Mesendoderm (in vitro differentiated cells): ENCODE results near the gene PDGFD.
A peak's percentile ranks its signal among the peaks of the same experiment; 100 is the strongest.

Experiments
- DNase-seq: peaks from one replicate; pipeline ENCODE4 v3.0.0; 2013
- H2AK5ac ChIP-seq: 2 replicates; pipeline ENCODE4 v1.6.1; 2013; ENCODE audit warnings: low read length, inconsistent platforms
- H2BK120ac ChIP-seq: 2 replicates; pipeline ENCODE4 v1.6.1; 2013; ENCODE audit warnings: low read depth, mild to moderate bottlenecking, low read length, moderate library complexity, mixed read lengths
- H2BK15ac ChIP-seq: replicated peaks from 2 replicates; pipeline ENCODE4 v1.6.1; 2013; ENCODE audit warnings: low read depth, mild to moderate bottlenecking, moderate library complexity
- H2BK5ac ChIP-seq: 2 replicates; pipeline ENCODE4 v1.6.1; 2013; ENCODE audit warnings: low read length, inconsistent platforms
- H3K18ac ChIP-seq: 2 replicates; pipeline ENCODE4 v1.6.1; 2013; ENCODE audit warnings: mild to moderate bottlenecking, low read length, mixed read lengths
- H3K23ac ChIP-seq: one replicate; pipeline ENCODE4 v1.6.1; 2013; ENCODE audit warnings: low read length
- H3K27ac ChIP-seq: 2 replicates; pipeline ENCODE4 v1.5.1; 2013; ENCODE audit warnings: low read depth, mild to moderate bottlenecking, inconsistent platforms, low read length, moderate library complexity
- H3K27me3 ChIP-seq: 2 replicates; pipeline ENCODE4 v1.6.1; 2013; ENCODE audit warnings: low read length, control low read depth, mild to moderate bottlenecking, inconsistent platforms; ENCODE audit not compliant: insufficient read depth, poor library complexity
- H3K36me3 ChIP-seq: 2 replicates; pipeline ENCODE4 v1.6.1; 2013; ENCODE audit warnings: low read length, inconsistent platforms; ENCODE audit not compliant: control insufficient read depth, insufficient read depth
- H3K4ac ChIP-seq: one replicate; pipeline ENCODE4 v1.6.1; 2013; ENCODE audit warnings: low read depth, mild to moderate bottlenecking, low read length, moderate library complexity
- H3K4me1 ChIP-seq: 2 replicates; pipeline ENCODE4 v1.6.1; 2013; ENCODE audit warnings: low read depth, low read length, inconsistent platforms; ENCODE audit not compliant: control insufficient read depth
- H3K4me2 ChIP-seq: 2 replicates; pipeline ENCODE4 v1.6.1; 2013; ENCODE audit warnings: low read length
- H3K4me3 ChIP-seq: 2 replicates; pipeline ENCODE4 v1.5.1; 2013; ENCODE audit warnings: mild to moderate bottlenecking, low read length
- H3K56ac ChIP-seq: one replicate; pipeline ENCODE4 v1.6.1; 2013; ENCODE audit warnings: low read length
- H3K79me1 ChIP-seq: 2 replicates; pipeline ENCODE4 v1.6.1; 2013; ENCODE audit warnings: low read length, inconsistent platforms
- H3K79me2 ChIP-seq: 2 replicates; pipeline ENCODE4 v1.6.1; 2013; ENCODE audit warnings: mild to moderate bottlenecking, low read length; ENCODE audit not compliant: control insufficient read depth, insufficient read depth
- H3K9ac ChIP-seq: 2 replicates; pipeline ENCODE4 v1.6.1; 2013; ENCODE audit warnings: low read length, inconsistent platforms
- H4K5ac ChIP-seq: one replicate; pipeline ENCODE4 v1.6.1; 2013; ENCODE audit warnings: low read length
- H4K8ac ChIP-seq: one replicate; pipeline ENCODE4 v1.6.1; 2013; ENCODE audit warnings: low read depth, mild to moderate bottlenecking, control low read depth, low read length, moderate library complexity
- WGBS: extraction: QIAGEN DNeasy Blood & Tissue Kit; methylation state at CpG from one replicate; pipeline ENCODE4 v1.1.7; 2013; ENCODE audit warnings: low lambda C conversion rate, missing lambda C conversion rate; ENCODE audit not compliant: insufficient coverage; ENCODE audit errors: extremely low coverage; 5-methylcytosine and 5-hydroxymethylcytosine counted together

Gene PDGFD

GRCh38 chr11:103944251-103944940, 219.6 kb downstream of the PDGFD start:
- no peak overlapping the region for H2AK5ac ChIP-seq
- no peak overlapping the region for H3K9ac ChIP-seq
- DNase-seq = no peak
- no peaks in the 10 kb centered on the region for H3K27me3 ChIP-seq
- no peaks in the 10 kb centered on the region for H3K36me3 ChIP-seq
- no peak overlapping the region for H3K4ac ChIP-seq
- no peaks in the 10 kb centered on the region for H3K79me2 ChIP-seq
- WGBS = no CpG with 5 or more reads among the region's 1 CpG
- no peaks in the 10 kb centered on the region for H3K79me1 ChIP-seq
- H3K23ac ChIP-seq = no peak overlapping the region
- H3K56ac ChIP-seq = no peak overlapping the region
- no peak overlapping the region for H3K18ac ChIP-seq
- H3K4me2 ChIP-seq = no peak overlapping the region
- H3K27ac ChIP-seq = no peak overlapping the region
- peaks cover 4% of the 10 kb centered on the region for H3K4me1 ChIP-seq
- no peak overlapping the region for H4K5ac ChIP-seq
- no peak overlapping the region for H4K8ac ChIP-seq
- H3K4me3 ChIP-seq = no peak overlapping the region
- H2BK15ac ChIP-seq = no peak overlapping the region
- H2BK5ac ChIP-seq = no peak overlapping the region
- H2BK120ac ChIP-seq = no peak overlapping the region

GRCh38 chr11:103942646-103943045, 221.3 kb downstream of the PDGFD start:
- no peak overlapping the region for H3K9ac ChIP-seq
- no peak overlapping the region for H2BK15ac ChIP-seq
- no peaks in the 10 kb centered on the region for H3K27me3 ChIP-seq
- WGBS = no CpG with 5 or more reads among the region's 1 CpG
- H3K56ac ChIP-seq = no peak overlapping the region
- H4K5ac ChIP-seq = no peak overlapping the region
- H3K4me2 ChIP-seq = no peak overlapping the region
- no peaks in the 10 kb centered on the region for H3K36me3 ChIP-seq
- no peak overlapping the region for H2BK120ac ChIP-seq
- no peak overlapping the region for H3K4ac ChIP-seq
- no peak overlapping the region for H3K23ac ChIP-seq
- H3K79me1 ChIP-seq = no peaks in the 10 kb centered on the region
- no peaks in the 10 kb centered on the region for H3K79me2 ChIP-seq
- no peak overlapping the region for H2BK5ac ChIP-seq
- no peak for DNase-seq
- no peak overlapping the region for H3K27ac ChIP-seq
- no peak overlapping the region for H2AK5ac ChIP-seq
- H3K4me3 ChIP-seq = no peak overlapping the region
- H4K8ac ChIP-seq = no peak overlapping the region
- H3K4me1 ChIP-seq = peaks cover 4% of the 10 kb centered on the region
- peak overlapping the region; percentile 68 for H3K18ac ChIP-seq

DNA sequence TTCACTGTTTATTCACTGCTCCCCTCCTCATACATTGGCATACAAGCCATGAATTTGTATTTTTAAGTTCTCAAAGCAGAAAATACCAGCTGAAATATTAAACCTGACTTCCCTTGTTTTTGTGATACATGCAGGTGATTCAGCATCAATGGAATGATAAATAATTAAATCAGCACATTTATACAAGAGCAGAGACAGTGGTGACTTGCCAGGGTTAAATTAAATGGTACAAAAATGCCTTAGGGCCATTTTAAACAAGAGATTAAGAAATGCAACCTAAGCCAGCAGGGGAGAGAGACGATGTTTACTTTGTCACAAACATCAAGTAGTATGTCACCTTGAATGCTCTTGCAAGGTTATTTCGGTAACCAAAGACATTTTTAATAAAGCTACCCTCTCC, 223.4 kb downstream of the PDGFD start:
- H3K4me1 ChIP-seq = peaks cover 4% of the 10 kb centered on the region

DNA sequence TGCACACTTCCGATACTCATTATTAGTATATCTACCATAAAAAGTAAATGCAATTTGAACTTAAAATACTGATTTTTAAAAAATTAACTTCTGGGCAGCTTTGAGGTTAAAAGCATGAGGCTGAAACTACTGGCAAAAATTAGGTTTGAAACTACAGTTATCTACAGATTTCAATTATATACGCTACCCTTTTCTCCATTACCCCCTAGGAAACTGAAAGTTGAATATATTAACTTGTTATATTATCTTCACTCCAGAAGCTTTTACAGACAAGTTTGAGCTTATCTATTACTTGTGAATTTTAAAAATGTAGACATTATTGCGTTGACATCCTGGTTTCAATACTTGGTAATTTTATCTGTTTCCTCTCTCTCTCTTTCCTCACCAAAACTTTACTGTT, 224.3 kb downstream of the PDGFD start:
- no CpG with 5 or more reads among the region's 3 CpGs for WGBS
- H3K4me3 ChIP-seq = no peak overlapping the region
- no peak overlapping the region for H3K4me2 ChIP-seq
- no peak overlapping the region for H4K8ac ChIP-seq
- H2BK15ac ChIP-seq = no peak overlapping the region
- no peaks in the 10 kb centered on the region for H3K36me3 ChIP-seq
- H3K27ac ChIP-seq = no peak overlapping the region
- H3K56ac ChIP-seq = no peak overlapping the region
- H3K23ac ChIP-seq = no peak overlapping the region
- H4K5ac ChIP-seq = no peak overlapping the region
- no peaks in the 10 kb centered on the region for H3K27me3 ChIP-seq
- no peaks in the 10 kb centered on the region for H3K79me1 ChIP-seq
- no peak overlapping the region for H2AK5ac ChIP-seq
- no peak for DNase-seq
- H3K79me2 ChIP-seq = no peaks in the 10 kb centered on the region
- no peak overlapping the region for H3K4ac ChIP-seq
- no peak overlapping the region for H2BK120ac ChIP-seq
- no peak overlapping the region for H3K9ac ChIP-seq
- H2BK5ac ChIP-seq = no peak overlapping the region
- H3K4me1 ChIP-seq = peaks cover 4% of the 10 kb centered on the region
- H3K18ac ChIP-seq = no peak overlapping the region

More for the DNA sequence above, 223.4 kb downstream of the PDGFD start:
- Histone ChIP-seq H3K18ac (no peak overlapping the region), H2BK120ac (no peak overlapping the region), H2BK15ac (peak overlapping the region; percentile 74), H4K8ac (no peak overlapping the region), H3K79me1 (no peaks in the 10 kb centered on the region), H3K9ac (no peak overlapping the region), H3K4me2 (no peak overlapping the region), H3K4me3 (no peak overlapping the region), H3K27me3 (no peaks in the 10 kb centered on the region), H2BK5ac (no peak overlapping the region), H2AK5ac (no peak overlapping the region), H3K36me3 (no peaks in the 10 kb centered on the region), H3K4ac (no peak overlapping the region), H3K23ac (no peak overlapping the region), H3K27ac (no peak overlapping the region), H3K56ac (no peak overlapping the region), H4K5ac (no peak overlapping the region), H3K79me2 (no peaks in the 10 kb centered on the region)
- no CpG with 5 or more reads among the region's 2 CpGs for WGBS
- peak; percentile 31 for DNase-seq

DNA sequence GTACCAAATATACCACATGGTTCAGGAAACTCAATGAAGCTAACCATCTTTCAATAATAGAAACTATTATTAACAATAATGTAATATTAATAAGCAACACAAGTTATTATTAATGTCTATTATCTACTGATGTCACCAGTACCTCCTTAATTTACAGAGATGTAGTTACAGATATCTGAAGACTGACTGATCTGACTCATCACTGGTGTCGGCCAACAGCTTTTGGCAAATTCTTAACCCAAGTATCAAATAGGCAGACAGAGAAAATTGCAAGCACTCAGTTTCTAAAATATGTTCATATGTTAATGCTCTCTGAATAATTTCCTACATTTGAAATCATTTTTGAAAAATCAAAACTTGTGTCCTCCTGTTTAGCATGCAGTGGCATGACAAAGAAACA, 227.9 kb downstream of the PDGFD start:
- Histone ChIP-seq H3K4me1 (peaks cover 1% of the 10 kb centered on the region), H3K56ac (no peak overlapping the region), H3K79me1 (no peaks in the 10 kb centered on the region), H4K5ac (no peak overlapping the region), H3K79me2 (no peaks in the 10 kb centered on the region), H3K4me3 (no peak overlapping the region), H3K18ac (no peak overlapping the region), H3K27me3 (no peaks in the 10 kb centered on the region), H2BK120ac (no peak overlapping the region), H2BK15ac (no peak overlapping the region), H3K4me2 (no peak overlapping the region), H3K27ac (no peak overlapping the region), H3K36me3 (no peaks in the 10 kb centered on the region), H3K9ac (no peak overlapping the region), H2BK5ac (no peak overlapping the region), H2AK5ac (no peak overlapping the region), H4K8ac (no peak overlapping the region), H3K4ac (no peak overlapping the region), H3K23ac (no peak overlapping the region)
- no CpG with 5 or more reads among the region's 1 CpG for WGBS
- no peak for DNase-seq

GRCh38 chr11:103935219-103935618, 228.7 kb downstream of the PDGFD start:
- Histone ChIP-seq H2BK5ac (no peak overlapping the region), H3K9ac (no peak overlapping the region), H3K56ac (no peak overlapping the region), H2BK15ac (no peak overlapping the region), H3K4ac (no peak overlapping the region), H2BK120ac (no peak overlapping the region), H3K18ac (no peak overlapping the region), H3K79me1 (no peaks in the 10 kb centered on the region), H3K36me3 (no peaks in the 10 kb centered on the region), H3K27ac (no peak overlapping the region), H3K23ac (no peak overlapping the region), H4K8ac (no peak overlapping the region), H3K79me2 (no peaks in the 10 kb centered on the region), H3K27me3 (no peaks in the 10 kb centered on the region), H3K4me2 (no peak overlapping the region), H4K5ac (no peak overlapping the region), H2AK5ac (no peak overlapping the region), H3K4me1 (no peaks in the 10 kb centered on the region), H3K4me3 (no peak overlapping the region)
- DNase-seq = no peak
- WGBS = no CpG with 5 or more reads among the region's 2 CpGs
